Fibroblast of lung (primary cell): ENCODE data around the gene EDARADD. TPM values are rescaled to one million over a fixed set of nuclear protein-coding genes. Genes with fewer than 3 reads are reported as not detected.
A peak's percentile ranks its signal among the peaks of the same experiment; 100 is the strongest.

Experiments used
- DNase-seq, 2 donors: peaks; one replicate each; pipeline versions ENCODE4 v3.0.0 to v3.0.0-alpha.2; 2010; ENCODE audit warnings: low read depth in 2 of 2
- H2AFZ ChIP-seq: 2 replicates; pipeline ENCODE4 v1.5.1; 2012; ENCODE audit warnings: low read length, control low read depth, inconsistent platforms
- H3K27ac ChIP-seq: 2 replicates; pipeline ENCODE4 v1.5.1; 2011; ENCODE audit warnings: low read length, control low read depth; ENCODE audit not compliant: insufficient read depth
- H3K27me3 ChIP-seq: 2 replicates; pipeline ENCODE4 v1.5.1; 2011; ENCODE audit warnings: mild to moderate bottlenecking, low read length; ENCODE audit not compliant: control insufficient read depth, insufficient read depth
- H3K36me3 ChIP-seq: 2 replicates; pipeline ENCODE4 v1.5.1; 2011; ENCODE audit warnings: low read length; ENCODE audit not compliant: control insufficient read depth, insufficient read depth
- H3K4me1 ChIP-seq: 2 replicates; pipeline ENCODE4 v1.5.1; 2011; ENCODE audit warnings: low read length; ENCODE audit not compliant: control insufficient read depth, insufficient read depth; ENCODE audit errors: extremely low read depth
- H3K4me2 ChIP-seq: 2 replicates; pipeline ENCODE4 v1.5.1; 2011; ENCODE audit warnings: low read length, control low read depth; ENCODE audit not compliant: insufficient read depth; ENCODE audit errors: extremely low read depth
- H3K4me3 ChIP-seq, 4 experiments: fragments of 200-600 bp in 1 of 4; sonication (generic) in 1 of 4; replicated peaks in 1 of 4; 2 replicates each; pipeline ENCODE4 v1.5.1; 2011 to 2016; ENCODE audit warnings: low read length in 4 of 4, low read depth in 3 of 4, mild to moderate bottlenecking in 3 of 4, control low read depth in 2 of 4, inconsistent platforms in 1 of 4, mixed read lengths in 1 of 4; ENCODE audit not compliant: insufficient read depth in 1 of 4; ENCODE audit errors: control extremely low read depth in 1 of 4
- H3K79me2 ChIP-seq: 2 replicates; pipeline ENCODE4 v1.5.1; 2012; ENCODE audit warnings: mild to moderate bottlenecking, low read length, inconsistent platforms; ENCODE audit not compliant: control insufficient read depth, insufficient read depth
- H3K9ac ChIP-seq: 2 replicates; pipeline ENCODE4 v1.5.1; 2011; ENCODE audit warnings: mild to moderate bottlenecking, low read length, control low read depth; ENCODE audit not compliant: insufficient read depth
- H3K9me3 ChIP-seq: 2 replicates; pipeline ENCODE4 v1.5.1; 2012; ENCODE audit warnings: low read depth, low read length; ENCODE audit not compliant: control insufficient read depth, insufficient read depth
- H4K20me1 ChIP-seq: 2 replicates; pipeline ENCODE4 v1.5.1; 2011; ENCODE audit warnings: low read length; ENCODE audit not compliant: control insufficient read depth, insufficient read depth; ENCODE audit errors: extremely low read depth
- EZH2 ChIP-seq: IDR thresholded peaks from 2 replicates; pipeline ENCODE4 v1.5.1; 2012; ENCODE audit warnings: low read length, control low read depth, mild to moderate bottlenecking; ENCODE audit errors: missing control alignments
- polyA plus RNA-seq, 2 donors: library from polyadenylated mRNA; depleted of rRNA in 1 of 2; stranded (reverse) in 1 of 2; unstranded in 1 of 2; fragments of >200 nt; gene quantifications; 2 replicates each; pipeline ENCODE4 v1.2.1, GENCODE V29; 2011 to 2012; ENCODE audit warnings: missing spikeins in 1 of 2
- total RNA-seq: library from RNA; depleted of rRNA; stranded (reverse); fragments of >200 nt; gene quantifications from 2 replicates; pipeline ENCODE4 v1.2.1, GENCODE V29; 2014
- TF ChIP-seq, protein P1 (sequence below), 2 donors: IDR thresholded peaks in 1 of 2; conservative IDR thresholded peaks in 1 of 2; 1 replicate in 1 of 2; 2 replicates in 1 of 2; pipeline ENCODE4 v1.5.1; 2011 to 2012; ENCODE audit warnings: low read length in 2 of 2, control low read depth in 1 of 2, inconsistent platforms in 1 of 2, low read depth in 1 of 2, mild to moderate bottlenecking in 1 of 2

The EDARADD gene
- total and polyA plus RNA-seq, 2 donors (not counting 1 experiment from before 2014, with no cell fraction given): not detected

DNA sequence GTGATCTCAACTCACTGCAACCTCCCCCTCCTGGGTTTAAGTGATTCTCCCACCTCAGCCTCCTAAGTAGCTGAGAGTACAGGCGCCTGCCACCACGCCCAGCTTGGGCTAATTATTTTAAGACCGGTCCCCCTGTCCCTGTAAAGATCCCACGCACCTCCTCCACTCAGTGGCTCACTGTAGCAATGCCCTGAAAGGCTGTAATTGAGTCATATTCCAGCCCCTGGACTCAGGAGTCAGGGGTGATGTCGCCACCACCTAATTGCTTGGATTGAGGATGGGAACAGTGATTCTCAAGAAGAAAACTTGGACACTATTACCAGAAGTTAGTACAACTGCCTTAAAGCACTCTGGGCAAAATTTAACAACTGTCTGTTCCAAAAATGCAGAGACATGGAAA lies 3.1 kb upstream of the EDARADD start:
- Histone ChIP-seq H4K20me1 (no peaks in the 10 kb centered on the region), H3K9ac (no peak overlapping the region), H3K79me2 (no peaks in the 10 kb centered on the region), H3K4me2 (no peak overlapping the region), H3K36me3 (no peaks in the 10 kb centered on the region), H3K4me3 (no peak overlapping the region), H3K27me3 (no peaks in the 10 kb centered on the region), H3K27ac (no peak overlapping the region), H3K4me1 (no peaks in the 10 kb centered on the region), H2AFZ (no peak overlapping the region), H3K9me3 (no peaks in the 10 kb centered on the region)
- no peak for DNase-seq
- TF ChIP-seq, protein P1, sequence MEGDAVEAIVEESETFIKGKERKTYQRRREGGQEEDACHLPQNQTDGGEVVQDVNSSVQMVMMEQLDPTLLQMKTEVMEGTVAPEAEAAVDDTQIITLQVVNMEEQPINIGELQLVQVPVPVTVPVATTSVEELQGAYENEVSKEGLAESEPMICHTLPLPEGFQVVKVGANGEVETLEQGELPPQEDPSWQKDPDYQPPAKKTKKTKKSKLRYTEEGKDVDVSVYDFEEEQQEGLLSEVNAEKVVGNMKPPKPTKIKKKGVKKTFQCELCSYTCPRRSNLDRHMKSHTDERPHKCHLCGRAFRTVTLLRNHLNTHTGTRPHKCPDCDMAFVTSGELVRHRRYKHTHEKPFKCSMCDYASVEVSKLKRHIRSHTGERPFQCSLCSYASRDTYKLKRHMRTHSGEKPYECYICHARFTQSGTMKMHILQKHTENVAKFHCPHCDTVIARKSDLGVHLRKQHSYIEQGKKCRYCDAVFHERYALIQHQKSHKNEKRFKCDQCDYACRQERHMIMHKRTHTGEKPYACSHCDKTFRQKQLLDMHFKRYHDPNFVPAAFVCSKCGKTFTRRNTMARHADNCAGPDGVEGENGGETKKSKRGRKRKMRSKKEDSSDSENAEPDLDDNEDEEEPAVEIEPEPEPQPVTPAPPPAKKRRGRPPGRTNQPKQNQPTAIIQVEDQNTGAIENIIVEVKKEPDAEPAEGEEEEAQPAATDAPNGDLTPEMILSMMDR (conservative IDR thresholded peaks at IDR 0.05 in 1 of 2, IDR thresholded peaks at IDR 0.05 in 1 of 2; ENCODE audit: low read depth in 1 of 2, low read length in 2 of 2): no peak
- TF ChIP-seq EZH2: no peak

DNA sequence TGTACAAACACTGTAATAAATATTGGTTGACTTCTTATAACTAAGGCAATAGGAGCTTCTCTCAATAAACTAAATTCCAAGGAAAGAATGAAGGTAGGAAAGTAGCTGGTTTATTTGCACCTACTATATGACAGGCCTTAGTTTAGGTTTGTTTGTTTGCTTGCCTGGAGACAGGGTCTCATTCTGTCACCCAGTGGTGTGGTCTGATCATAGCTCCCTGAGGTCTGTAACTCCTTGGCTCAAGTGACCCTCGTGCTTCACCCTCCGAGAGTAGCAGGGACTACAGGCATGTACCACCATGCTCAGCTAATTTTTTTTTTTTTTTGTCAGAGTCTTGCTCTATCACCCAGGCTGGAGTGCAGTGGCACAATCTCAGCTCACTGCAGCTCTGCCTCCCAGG lies 1.9 kb upstream of the EDARADD start:
- TF ChIP-seq EZH2: no peak
- TF ChIP-seq, protein P1 (conservative IDR thresholded peaks at IDR 0.05 in 1 of 2, IDR thresholded peaks at IDR 0.05 in 1 of 2; ENCODE audit: low read depth in 1 of 2, low read length in 2 of 2): no peak
- Histone ChIP-seq H2AFZ (no peak overlapping the region), H3K79me2 (no peaks in the 10 kb centered on the region), H3K9ac (no peak overlapping the region), H3K4me1 (no peaks in the 10 kb centered on the region), H3K36me3 (no peaks in the 10 kb centered on the region), H3K9me3 (no peaks in the 10 kb centered on the region), H3K27me3 (no peaks in the 10 kb centered on the region), H3K27ac (no peak overlapping the region), H4K20me1 (no peaks in the 10 kb centered on the region), H3K4me3 (no peak overlapping the region), H3K4me2 (no peak overlapping the region)
- no peak for DNase-seq

DNA sequence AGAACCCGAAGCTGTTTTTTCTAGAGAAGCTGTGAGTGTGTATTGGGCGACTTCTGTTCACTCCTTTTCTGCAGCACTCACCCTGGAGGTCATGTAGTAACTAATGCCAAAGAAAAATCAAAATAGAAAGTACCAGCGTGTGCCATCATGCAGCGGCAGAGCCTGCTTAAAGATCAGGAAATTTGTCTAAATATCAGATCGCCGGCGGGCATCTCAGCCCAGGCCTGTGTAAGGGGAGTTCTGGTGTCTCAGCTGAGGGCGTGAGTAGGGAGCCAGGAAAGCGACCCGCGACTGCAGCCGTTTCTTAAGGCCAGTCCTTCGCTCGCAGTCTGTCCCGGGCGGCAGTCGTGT lies 768 bp downstream of the EDARADD start:
- H3K4me3 ChIP-seq: peak overlapping the region; percentile 35 to 63 (median 52)
- peak; percentile 6 to 9 for DNase-seq
- peak overlapping the region; percentile 80 for H3K4me2 ChIP-seq
- H3K4me1 ChIP-seq: no peaks in the 10 kb centered on the region
- no peaks in the 10 kb centered on the region for H3K27me3 ChIP-seq
- no peak overlapping the region for H3K27ac ChIP-seq
- H3K36me3 ChIP-seq: no peaks in the 10 kb centered on the region
- no peaks in the 10 kb centered on the region for H3K79me2 ChIP-seq
- TF ChIP-seq EZH2: no peak
- TF ChIP-seq, protein P1 (conservative IDR thresholded peaks at IDR 0.05 in 1 of 2, IDR thresholded peaks at IDR 0.05 in 1 of 2; ENCODE audit: low read depth in 1 of 2, low read length in 2 of 2): no peak
- no peaks in the 10 kb centered on the region for H4K20me1 ChIP-seq
- no peaks in the 10 kb centered on the region for H3K9me3 ChIP-seq
- H3K9ac ChIP-seq: no peak overlapping the region
- peak overlapping the region; percentile 39 for H2AFZ ChIP-seq
